Measurements from ENCODE around the gene PTPRN2.
"Not testable (repeated sequence)": the region's sequence is repeated elsewhere in the genome, so short reads cannot be mapped to it uniquely, and the experiment has no call there.

The PTPRN2 gene

DNA sequence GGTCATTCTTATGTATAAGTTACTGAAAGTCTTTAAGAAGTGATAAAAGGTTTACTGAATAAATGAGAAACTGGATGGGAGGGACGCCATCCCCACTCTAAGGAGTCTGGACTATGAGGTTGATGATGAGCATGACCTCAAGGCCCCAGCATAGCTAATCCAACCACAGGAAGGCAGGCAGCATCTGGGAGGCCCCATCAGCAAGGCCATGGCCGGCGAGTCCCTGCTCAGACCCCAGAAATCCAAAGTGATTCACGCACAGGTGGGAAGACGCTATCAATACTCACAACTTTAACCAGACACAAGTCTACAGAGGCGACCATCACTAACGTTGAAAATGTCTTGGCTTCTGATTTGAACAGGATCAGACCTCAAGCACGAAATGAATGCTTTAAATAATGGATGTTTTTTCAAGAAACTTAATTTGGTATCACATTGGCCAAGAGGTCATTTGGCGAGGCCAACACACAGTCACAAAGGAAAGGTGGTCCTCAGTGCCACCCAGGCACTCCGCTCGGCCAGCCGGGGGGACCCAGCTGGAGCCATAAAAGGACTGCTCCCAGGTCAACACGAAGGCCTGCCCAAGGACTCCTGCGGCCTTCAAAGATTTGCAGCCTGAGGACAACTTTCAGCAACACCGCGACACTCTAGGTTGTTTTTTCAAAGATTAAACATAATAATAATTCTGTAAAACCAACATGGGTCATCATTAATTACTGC lies 228.5 kb downstream of the PTPRN2 start:
- DNase-seq, result no peak

DNA sequence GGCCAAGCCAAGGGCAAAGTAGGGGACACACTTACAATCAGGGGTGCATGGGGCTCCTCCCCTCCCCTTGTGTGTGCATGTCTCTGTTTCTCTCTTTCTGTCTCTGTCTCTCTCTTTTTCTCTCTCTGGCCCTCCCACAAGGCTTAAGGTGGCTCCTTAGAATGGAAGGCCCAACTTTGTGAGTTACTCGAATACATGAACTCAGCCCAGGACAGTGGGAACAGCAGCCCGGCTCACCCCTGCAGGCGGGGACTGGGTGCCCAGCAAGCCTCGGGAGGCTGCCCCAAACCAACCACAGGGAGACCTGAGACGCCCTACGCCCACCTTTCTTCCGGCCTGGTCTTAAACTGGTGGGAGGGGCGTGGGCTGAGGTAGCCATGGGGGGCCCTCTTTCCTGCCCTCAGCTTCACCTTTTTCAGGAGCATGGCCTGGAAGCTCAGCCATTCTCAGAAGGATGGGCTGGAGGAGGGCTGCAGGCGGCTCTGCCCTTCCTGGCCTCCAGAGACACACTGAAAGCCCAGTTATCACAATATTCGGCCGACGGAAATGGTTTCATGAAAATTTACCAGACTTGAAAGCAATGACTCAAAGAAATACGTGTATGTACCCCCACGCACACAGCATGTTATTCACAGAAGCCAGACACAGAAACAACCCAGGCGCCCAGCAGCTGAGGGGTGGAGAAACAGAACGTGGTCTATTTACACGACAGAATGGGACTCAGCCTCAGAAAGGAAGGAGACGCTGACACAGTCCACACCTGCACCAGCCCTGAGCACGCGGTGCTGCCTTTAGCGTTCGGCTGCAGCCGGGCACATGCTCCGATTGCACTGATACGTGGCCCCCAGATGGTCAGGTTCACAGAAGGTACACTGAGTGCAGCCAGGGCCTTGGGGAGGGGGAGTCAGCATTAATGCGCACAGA lies 229.5 kb downstream of the PTPRN2 start:
- DNase-seq, result no peak

DNA sequence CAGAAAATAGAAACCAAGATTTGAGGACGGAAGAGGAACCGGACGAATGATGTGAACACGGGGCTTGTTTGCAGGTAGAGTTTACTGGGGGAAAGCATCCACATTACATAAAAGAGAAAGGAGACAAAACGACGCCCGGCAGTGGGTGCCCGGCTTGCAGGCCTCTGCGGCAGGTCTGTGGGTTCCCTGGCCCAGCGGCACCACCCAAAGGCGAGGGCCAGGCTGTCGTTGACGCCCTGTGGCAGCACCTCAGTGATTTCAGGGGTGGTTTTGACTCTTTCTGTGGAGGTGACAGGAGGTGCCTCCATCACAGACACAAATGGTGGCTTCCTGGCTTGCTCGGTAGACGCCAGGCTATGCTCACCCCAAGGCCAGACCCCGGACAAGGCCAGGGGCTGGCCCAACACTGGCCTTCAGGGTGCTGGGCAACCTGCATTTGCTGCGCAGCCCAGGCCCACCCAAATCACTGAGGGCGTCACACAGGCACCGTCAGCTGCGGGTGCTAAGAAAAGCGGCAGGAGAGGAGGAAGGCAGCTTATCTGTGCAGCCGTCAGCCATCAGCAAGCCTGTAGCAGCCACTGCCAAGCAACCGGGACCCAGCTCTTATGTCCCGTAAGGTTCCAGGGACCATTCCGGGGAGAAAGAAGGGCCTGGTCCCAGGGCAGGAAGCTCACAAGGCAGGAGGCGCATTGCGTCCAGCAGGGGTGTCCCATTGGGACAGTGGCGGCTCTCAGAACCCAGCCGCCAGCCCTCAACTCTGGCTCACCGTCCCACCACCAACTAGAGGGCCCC lies 230.3 kb downstream of the PTPRN2 start:
- DNase-seq, result no peak

DNA sequence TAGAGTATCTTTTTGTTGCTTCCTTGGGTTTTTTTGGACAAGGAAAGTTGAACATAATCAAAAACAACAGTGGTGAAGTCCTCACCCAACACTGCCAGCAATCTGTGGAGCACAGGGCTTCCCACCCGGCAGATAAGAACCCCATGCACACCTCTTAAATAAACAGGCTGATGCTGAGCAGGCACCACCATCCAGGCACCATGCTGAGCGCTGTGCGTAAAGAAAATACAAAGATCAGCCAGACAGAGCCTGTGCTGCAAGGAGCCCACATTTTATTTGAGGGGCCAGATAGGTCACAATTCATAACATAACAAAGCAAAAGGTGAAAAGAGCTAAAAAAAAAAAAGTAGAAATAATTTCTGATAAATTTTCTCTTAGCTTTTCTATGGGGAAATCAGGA lies 231.2 kb downstream of the PTPRN2 start:
- DNase-seq, result no peak

DNA sequence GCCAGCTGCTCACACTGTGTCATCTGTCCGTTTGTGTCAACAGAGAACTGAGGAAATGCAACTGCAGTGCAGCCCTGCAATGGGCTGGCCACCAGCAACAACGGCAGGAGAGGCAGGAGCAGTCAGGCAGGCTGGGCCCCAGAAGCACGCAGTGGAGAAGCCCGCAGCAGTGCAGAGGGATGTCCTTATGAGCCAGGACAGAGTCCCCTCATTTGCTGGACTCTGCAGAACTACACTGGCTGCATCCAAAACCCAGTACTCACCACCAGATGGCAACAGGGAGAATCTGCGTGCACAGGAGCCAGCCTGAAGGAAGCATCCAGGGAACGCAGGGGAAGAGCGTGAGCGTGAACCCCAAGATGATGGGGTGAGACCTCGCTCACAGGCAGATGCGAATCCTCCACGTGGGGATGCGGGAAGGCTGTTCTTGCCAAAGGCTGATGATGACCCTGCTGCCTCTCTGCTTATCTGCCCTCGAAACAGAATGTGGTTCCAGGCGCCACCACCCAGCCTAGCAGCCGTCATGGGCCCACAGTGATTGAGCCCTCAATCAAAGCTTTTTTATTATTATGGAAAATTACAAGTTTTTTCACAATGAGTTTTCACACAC lies 232.1 kb downstream of the PTPRN2 start:
- no peak for DNase-seq

DNA sequence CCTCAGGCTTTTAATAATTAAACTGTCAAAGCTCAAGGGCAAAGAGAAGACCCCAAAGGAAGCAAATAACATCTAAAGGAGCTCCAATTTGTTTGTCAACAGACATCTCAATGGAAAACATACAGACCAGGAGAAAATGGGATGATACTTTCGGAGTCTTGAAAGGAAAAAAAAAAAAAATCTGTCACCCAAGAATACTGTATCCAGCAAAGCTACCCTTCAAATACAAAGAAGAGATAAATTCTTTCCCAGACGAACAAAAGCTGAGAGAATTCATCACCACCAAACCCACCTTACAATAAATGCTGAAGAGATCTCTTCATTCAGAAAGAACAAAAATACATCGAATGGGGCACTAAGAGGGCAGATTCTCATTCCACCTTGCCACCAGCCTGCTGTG lies 232.8 kb downstream of the PTPRN2 start:
- no peak for DNase-seq

DNA sequence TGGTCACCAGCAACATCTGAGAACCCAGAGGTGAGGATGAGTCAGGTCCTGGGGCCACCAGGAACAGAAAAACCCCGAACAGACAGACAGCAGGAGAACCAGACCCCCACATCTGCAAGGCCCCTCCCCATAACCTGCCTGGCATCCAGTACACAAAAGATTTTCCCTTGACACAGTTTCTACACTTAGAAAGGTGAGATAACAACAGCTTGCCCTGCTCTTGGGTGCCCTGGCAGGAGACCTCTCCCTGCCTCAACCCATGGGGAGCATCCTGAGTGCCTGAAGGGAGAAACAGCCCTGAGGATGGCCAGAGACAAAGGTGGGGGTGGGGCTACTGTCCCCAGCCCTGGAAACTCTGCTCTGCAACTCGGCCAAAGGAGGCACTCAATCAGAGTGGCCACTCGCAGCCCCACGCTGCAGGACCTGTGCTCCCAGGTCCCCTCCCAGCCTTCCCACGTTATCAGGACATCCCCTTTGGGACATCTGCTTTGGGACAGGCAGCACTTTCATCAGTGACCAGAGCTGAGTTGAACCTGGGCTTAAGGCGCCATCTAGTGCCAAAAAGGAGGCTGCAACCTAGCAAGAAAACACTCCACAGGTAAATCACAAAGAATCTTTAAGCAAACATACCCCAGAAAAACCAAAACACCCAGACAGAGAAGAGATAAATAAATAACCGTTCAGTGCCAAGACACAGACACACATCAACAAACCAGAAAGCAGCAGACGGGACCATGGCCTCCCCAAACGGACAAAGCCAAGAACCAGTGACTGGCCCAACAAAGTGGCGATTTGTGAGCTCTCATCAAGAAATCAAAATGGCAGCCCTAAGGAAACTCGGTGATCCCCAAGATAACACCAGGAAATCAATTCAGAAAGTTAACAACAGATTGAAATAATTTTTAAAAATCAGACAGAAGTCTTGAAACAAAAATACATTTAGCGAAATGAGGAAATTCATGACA lies 233.7 kb downstream of the PTPRN2 start:
- no peak for DNase-seq

DNA sequence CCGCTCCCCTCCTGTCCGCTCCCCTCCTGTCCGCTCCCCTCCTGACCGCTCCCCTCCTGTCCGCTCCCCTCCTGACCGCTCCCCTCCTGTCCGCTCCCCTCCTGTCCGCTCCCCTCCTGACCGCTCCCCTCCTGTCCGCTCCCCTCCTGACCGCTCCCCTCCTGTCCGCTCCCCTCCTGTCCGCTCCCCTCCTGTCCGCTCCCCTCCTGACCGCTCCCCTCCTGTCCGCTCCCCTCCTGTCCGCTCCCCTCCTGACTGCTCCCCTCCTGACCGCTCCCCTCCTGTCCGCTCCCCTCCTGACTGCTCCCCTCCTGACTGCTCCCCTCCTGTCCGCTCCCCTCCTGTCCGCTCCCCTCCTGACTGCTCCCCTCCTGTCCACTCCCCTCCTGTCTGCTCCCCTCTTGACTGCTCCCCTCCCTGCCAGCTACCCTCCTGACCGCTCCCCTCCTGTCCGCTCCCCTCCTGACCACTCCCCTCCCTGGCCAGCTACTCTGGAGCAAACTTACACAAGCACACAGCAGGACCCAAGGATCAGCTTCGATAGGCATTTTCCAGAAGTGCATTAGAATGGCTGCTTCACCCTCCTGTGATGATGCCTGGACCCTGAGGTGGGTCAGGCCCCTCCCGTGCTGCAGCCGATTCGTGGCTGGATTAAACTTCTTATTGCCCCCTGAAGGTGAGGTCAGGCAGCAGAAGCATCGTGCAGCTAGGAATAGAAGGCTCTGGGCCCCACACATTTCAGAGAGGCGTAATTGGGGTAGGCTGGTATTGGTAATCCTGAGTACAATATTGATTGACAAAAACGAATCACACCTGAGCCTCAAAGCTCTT lies 235.5 kb downstream of the PTPRN2 start:
- DNase-seq, result not testable (repeated sequence)

DNA sequence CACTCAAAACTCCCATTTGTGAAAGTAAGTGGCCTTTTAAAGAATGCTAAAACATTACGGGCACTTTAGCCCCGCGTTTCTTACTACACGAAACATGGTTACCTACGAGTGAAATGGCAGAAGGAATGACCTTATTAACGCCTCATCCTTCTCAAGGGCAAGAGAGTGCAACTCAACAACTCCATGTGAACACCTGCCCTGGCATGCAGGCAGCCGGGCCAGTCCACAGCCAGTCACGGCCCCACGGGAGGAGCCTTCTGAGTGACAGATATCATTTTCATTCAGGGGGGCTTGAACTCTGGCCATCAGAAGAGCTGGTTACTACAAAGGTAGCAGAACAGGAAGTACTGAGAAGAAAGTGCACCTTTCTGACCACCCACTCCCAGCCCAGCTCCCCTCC lies 236.1 kb downstream of the PTPRN2 start:
- no peak for DNase-seq

DNA sequence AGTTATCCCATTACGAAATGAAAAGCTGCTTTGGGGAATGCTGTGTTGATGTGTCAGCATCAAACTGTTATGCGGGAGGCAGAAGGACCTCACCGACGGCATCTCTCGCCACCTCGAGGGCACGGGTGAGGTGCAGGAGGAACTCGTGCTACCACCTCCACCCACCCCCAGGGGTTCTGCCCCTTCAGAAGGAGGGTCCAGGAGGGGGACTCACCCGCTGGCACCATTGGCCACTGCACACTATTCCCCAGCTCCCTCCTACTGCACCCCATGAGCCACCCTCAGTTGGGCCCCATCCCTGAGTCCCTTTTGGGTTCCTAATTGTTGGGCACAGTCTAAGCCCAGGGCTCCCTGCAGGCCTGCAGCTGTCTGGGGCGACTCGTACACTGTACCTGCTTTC lies 236.6 kb downstream of the PTPRN2 start:
- DNase-seq, result no peak

DNA sequence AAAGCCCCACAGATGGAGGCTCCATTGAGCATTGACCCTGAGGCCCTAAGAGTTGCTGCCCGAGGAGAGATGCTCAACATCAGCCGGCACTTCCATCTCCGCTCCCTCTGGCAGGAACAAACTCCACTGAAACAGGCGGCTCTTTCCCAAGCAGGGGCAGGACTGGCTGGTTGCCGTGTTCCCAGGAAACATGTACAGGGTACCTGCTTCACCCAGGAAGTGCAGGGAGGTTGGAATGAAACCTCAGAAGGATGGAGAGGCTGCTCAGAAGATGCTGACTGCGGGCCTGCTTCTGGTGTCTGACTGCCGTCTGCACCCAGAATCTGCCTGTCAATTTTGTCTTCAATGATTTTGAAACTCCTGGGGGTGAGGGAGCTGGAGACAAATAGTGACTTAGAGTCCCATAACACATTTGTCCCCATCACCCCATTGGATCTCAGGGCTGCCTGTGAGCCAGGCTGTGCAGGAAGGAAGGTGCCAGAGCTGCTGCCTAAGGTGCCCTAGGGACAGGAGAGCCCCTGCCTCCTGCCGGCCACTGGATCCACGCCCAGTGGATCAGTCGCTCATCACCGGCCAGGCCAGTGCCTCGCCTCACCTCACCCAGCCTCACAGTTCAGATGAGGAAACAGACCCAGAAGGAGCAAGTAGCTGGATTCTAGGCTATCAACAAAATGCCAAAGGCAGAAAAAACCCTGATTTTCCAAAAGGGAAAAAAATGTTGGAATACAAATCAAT lies 237.3 kb downstream of the PTPRN2 start:
- no peak for DNase-seq

DNA sequence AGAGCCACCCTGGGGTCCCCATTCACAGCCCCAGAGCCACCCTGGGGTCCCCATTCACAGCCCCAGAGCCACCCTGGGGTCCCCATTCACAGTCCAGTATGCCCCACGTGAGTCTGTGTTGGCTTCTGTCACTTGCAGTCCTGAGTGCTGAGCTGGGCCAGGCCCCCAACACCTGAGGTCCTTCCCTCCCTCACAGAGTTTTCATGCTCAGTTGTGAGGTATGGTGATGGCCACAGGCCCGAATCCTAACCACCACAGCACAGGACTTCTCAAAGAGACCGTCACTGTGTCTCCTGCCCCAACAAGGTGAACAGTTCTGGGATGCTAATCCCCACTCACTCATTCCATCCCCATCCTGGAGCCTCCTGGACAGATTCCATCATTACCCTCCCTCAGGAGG lies 239.2 kb downstream of the PTPRN2 start:
- DNase-seq, result no peak

DNA sequence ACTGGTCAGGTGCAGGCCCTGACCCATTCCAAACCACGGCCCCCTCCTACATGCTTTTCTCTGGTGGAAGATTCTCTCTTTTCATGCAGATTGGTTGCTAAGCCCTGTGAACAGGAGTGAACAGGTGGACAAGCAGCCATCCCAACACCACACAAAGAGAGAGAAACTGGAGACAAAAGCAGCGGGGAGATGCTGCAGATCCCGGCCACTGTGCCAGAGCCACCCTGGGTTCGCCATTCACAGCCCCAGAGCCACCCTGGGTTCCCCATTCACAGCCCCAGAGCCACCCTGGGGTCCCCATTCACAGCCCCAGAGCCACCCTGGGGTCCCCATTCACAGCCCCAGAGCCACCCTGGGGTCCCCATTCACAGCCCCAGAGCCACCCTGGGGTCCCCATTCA lies 239.6 kb downstream of the PTPRN2 start:
- not testable (repeated sequence) for DNase-seq

DNA sequence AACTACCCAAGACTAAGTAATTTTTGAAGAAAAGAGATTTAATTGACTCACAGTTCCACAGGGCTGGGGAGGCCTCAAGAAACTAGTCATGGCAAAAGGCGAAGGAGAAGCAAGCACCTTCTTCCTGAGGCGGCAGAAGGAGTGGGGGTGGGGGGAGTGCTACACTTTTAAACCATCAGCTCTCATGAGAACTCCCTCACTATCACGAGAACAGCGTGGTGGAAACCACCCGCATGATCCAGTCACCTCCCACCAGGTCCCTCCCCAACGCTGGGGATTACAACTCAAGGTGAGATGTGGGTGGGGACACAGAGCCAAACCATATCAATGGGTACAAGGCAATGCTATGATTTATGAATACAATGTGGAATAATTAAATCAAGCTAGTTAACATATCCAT lies 241.9 kb downstream of the PTPRN2 start:
- DNase-seq, result no peak

DNA sequence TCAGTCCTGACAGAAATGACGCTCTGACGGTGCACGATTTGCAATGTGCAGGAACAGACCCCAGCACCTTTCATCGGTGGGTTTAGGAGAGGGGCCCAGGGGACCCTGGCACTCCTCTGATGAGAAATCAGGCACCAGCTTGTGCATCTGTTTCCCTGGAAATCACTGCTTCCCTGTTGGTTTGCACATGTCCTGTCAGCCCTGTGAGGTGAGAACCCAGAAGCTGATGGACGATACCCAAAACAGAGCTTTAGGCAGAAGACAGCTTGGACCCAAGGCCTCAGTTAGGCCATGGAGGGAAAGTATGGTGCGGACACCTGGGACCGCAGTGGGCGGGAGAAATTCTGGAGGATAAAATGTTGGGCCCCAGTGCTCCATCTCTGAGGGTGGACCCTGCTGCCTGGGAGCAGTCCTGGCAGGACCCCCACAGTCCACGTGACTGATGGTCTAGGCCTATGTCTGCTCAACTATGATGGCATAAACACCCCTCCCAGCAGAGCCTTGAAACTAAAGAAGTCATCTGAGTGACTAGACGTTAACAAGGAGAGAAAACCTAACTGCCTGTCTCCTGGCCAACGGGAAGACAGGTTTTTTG lies 242.8 kb downstream of the PTPRN2 start:
- DNase-seq, result no peak

DNA sequence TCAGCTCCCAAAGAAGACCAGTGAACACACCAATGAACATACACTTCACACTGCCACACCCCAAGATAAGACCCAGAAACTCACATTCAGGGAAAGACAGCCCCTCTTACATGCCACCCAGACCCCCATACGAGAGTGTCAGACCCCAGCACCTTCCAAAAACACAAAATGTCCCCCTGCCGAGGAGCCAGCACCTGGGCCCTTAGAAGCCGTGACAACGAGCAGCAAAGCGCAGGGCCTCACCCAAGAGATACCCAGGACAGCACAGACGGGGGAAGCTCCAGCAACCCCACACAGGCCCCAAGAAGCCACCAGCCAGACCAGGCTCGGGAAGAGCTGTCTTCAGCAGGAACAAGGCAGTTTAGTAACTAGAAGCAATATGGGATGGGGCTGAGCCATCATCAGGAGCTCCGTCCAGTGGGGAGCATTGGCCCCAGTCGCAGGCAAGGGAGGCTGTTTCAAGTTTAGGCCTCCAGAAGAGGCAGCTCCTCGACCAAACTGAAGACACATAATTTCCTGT lies 243.6 kb downstream of the PTPRN2 start:
- DNase-seq, result no peak

DNA sequence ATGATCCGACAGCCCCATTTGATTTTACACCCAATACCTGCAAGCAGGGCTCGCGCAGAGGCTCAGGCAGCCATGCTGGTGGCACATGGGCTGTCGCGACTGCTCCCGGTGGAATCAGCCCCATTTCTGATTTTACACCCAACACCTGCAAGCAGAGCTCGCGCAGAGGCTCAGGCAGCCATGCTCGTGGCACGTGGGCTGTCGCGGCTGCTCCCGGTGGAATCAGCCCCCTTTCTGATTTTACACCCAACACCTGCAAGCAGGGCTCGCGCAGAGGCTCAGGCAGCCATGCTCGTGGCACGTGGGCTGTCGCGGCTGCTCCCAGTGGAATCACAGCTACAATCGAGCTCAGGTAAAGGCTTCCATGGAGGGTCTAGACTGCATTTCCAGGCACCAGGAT lies 244.1 kb downstream of the PTPRN2 start:
- no peak for DNase-seq

DNA sequence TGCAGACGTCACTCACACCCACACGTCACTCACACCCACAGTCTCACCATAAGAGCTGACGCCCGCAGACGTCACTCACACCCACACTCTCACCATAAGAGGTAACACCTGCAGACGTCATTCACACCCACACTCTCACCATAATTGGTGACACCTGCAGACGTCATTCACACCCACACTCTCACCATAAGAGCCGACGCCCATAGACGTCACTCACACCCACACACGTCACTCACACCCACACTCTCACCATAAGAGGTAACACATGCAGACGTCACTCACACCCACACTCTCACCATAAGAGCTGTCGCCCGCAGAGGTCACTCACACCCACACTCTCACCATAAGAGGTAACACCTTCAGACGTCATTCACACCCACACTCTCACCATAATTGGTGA lies 246.5 kb downstream of the PTPRN2 start:
- DNase-seq, result not testable (repeated sequence)

DNA sequence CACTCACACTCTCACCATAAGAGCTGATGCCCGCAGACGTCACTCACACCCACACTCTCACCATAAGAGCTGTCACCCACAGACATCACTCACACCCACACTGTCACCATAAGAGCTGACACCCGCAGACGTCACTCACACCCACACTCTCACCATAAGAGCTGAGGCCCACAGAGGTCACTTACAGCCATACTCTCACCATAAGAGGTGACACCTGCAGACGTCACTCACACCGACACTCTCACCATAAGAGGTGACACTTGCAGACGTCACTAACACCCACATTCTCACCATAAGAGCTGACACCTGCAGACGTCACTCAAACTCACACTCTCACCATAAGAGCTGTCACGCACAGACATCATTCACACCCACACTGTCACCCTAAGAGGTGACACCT lies 250.7 kb downstream of the PTPRN2 start:
- not testable (repeated sequence) for DNase-seq
